Fibroblast of mammary gland (primary cell): ENCODE measurements around the gene POLN.

ENCODE experiments used
- DNase-seq: peaks from one replicate; pipeline ENCODE4 v3.0.0-alpha.2; 2010; ENCODE audit warnings: low read depth
- H3K4me3 ChIP-seq: 2 replicates; pipeline ENCODE4 v1.5.1; 2011; ENCODE audit warnings: low read depth, mild to moderate bottlenecking, low read length, moderate library complexity; ENCODE audit not compliant: control insufficient read depth
- TF ChIP-seq, protein P1 (sequence below): conservative IDR thresholded peaks from 2 replicates; pipeline ENCODE4 v1.5.1; 2011; ENCODE audit warnings: low read depth, low read length, inconsistent platforms; ENCODE audit not compliant: control insufficient read depth, insufficient read depth

Gene POLN

DNA sequence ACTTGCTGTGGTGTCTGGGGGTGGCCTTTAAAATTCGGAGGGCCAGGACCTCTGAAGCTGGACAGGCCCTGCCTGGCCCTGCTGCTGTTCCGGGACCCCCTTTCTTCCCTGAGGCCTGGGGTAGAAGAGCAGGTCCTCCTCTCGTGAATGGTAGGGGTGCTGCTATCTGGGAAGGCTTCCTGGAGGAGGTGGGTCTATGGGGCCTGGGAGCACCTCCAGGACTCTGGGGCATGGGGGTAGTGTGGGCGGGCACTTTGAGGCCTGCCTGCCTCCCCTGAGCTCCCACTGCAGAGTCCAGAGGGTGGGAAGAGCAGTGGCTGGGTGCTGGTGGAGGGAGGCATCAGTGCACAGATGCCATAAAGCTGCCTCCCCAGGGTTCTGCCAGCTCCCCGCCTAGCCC lies 24.9 kb upstream of the POLN start:
- TF ChIP-seq, protein P1, sequence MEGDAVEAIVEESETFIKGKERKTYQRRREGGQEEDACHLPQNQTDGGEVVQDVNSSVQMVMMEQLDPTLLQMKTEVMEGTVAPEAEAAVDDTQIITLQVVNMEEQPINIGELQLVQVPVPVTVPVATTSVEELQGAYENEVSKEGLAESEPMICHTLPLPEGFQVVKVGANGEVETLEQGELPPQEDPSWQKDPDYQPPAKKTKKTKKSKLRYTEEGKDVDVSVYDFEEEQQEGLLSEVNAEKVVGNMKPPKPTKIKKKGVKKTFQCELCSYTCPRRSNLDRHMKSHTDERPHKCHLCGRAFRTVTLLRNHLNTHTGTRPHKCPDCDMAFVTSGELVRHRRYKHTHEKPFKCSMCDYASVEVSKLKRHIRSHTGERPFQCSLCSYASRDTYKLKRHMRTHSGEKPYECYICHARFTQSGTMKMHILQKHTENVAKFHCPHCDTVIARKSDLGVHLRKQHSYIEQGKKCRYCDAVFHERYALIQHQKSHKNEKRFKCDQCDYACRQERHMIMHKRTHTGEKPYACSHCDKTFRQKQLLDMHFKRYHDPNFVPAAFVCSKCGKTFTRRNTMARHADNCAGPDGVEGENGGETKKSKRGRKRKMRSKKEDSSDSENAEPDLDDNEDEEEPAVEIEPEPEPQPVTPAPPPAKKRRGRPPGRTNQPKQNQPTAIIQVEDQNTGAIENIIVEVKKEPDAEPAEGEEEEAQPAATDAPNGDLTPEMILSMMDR = no peak
- DNase-seq = no peak
- H3K4me3 ChIP-seq = no peak overlapping the region

GRCh38 chr4:2266181-2266580 lies 24.3 kb upstream of the POLN start:
- no peak for DNase-seq
- TF ChIP-seq, protein P1 = no peak
- no peak overlapping the region for H3K4me3 ChIP-seq

- TF ChIP-seq, protein P1 = no peak
- DNase-seq = no peak
- H3K4me3 ChIP-seq = no peak overlapping the region
These were observed 23.5 kb upstream of the POLN start for GRCh38 chr4:2265113-2266110.

DNA sequence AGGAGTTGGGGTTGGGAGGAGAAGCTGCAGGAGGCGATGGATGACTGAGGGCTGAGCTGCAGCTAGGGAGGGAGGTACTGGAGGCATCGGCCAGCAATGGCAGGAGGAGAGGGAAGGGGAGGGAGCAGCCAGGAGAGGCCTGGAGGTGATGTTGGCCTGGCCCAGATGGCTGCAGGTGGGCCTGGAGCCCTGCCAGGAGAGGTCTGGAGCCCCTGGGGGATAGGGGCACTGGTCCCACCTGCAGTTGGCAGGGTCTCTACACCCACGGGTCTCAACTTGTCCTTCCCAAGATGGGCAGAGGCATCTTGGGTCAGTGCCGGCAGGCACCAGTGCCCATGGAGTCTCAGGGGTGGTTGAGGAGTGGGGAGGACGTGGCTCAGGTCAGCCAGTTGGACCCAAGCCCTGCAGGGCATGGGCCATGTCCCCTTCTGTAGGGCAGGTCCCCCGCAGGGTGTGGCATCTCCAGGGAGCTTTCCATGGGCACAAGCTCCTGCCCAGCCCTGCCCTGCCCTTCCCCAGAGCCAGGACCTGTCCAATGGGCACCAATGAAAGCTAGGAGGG lies 22.6 kb upstream of the POLN start:
- no peak overlapping the region for H3K4me3 ChIP-seq
- TF ChIP-seq, protein P1 = no peak
- DNase-seq = no peak

DNA sequence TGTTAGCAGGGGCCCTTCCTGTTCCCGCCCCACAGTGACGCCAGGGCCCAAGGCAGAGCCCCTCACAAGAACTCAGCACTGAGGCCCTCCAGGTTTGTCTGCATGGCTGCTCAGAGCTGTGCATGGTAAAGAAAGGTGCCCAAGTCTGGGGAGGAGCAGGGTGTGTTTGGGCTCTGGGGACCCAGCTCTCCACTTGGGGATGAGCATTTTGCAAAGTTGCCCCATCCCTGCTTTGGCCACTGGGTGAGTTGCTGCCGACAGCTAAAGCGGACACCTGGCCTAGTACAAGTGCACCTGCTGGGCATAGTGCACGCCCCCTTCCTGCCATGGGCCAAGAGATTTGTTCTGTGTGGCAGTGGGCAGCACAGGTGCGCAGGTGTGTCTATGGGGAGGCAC lies 22.0 kb upstream of the POLN start:
- H3K4me3 ChIP-seq = no peak overlapping the region
- no peak for DNase-seq

GRCh38 chr4:2262944-2263250 lies 21.0 kb upstream of the POLN start:
- TF ChIP-seq, protein P1 = no peak
- DNase-seq = no peak
- H3K4me3 ChIP-seq = peak overlapping the region; percentile 55

More for the DNA sequence above, 22.0 kb upstream of the POLN start:
- TF ChIP-seq, protein P1 = no peak
